Keratinocyte (primary cell): Measurements from ENCODE around the gene FEN1. TPM values are rescaled to one million over a fixed set of nuclear protein-coding genes. Genes with fewer than 3 reads are reported as not detected.

Experiments
- DNase-seq: peaks from one replicate; pipeline ENCODE4 v3.0.0-alpha.2; 2011; ENCODE audit warnings: low read depth, missing footprints, low spot score
- FAIRE-seq: peaks from 2 replicates; lab custom pipeline; 2011; peaks lifted over from hg19 to GRCh38; lab: Jason Lieb, UNC
- H2AFZ ChIP-seq: 2 replicates; pipeline ENCODE4 v1.6.0; 2012; ENCODE audit warnings: low read length, control low read depth, inconsistent platforms; ENCODE audit not compliant: control insufficient read depth
- H3K27ac ChIP-seq: 2 replicates; pipeline ENCODE4 v1.5.1; 2011; ENCODE audit warnings: low read length; ENCODE audit not compliant: control insufficient read depth, insufficient read depth
- H3K27me3 ChIP-seq: 3 replicates; pipeline ENCODE4 v1.6.0; 2011; ENCODE audit warnings: low read length; ENCODE audit not compliant: control insufficient read depth, insufficient read depth; ENCODE audit errors: extremely low read depth
- H3K36me3 ChIP-seq, 2 experiments: 2 replicates in 1 of 2; 3 replicates in 1 of 2; pipeline ENCODE4 v1.5.1; 2011; ENCODE audit warnings: low read length in 2 of 2, mild to moderate bottlenecking in 1 of 2; ENCODE audit not compliant: control insufficient read depth in 2 of 2, insufficient read depth in 2 of 2; ENCODE audit errors: extremely low read depth in 1 of 2
- H3K4me1 ChIP-seq: 3 replicates; pipeline ENCODE4 v1.5.1; 2011; ENCODE audit warnings: low read length; ENCODE audit not compliant: control insufficient read depth, insufficient read depth; ENCODE audit errors: extremely low read depth
- H3K4me2 ChIP-seq: 3 replicates; pipeline ENCODE4 v1.6.0; 2011; ENCODE audit warnings: low read depth, low read length; ENCODE audit not compliant: control insufficient read depth, insufficient read depth; ENCODE audit errors: extremely low read depth
- H3K4me3 ChIP-seq, 3 experiments: fragments of 200-600 bp in 1 of 3; sonication (generic) in 1 of 3; 2 replicates in 2 of 3; 3 replicates in 1 of 3; pipeline ENCODE4 v1.5.1; 2011 to 2016; ENCODE audit warnings: low read length in 3 of 3, mild to moderate bottlenecking in 3 of 3, control low read depth in 2 of 3, inconsistent platforms in 1 of 3, low read depth in 1 of 3, mixed read lengths in 1 of 3, mixed run types in 1 of 3, moderate library complexity in 1 of 3; ENCODE audit not compliant: control insufficient read depth in 2 of 3, insufficient read depth in 2 of 3; ENCODE audit errors: extremely low read depth in 1 of 3
- H3K79me2 ChIP-seq: 2 replicates; pipeline ENCODE4 v1.6.0; 2012; ENCODE audit warnings: low read length; ENCODE audit not compliant: control insufficient read depth, insufficient read depth
- H3K9ac ChIP-seq: 3 replicates; pipeline ENCODE4 v1.6.0; 2011; ENCODE audit warnings: low read length; ENCODE audit not compliant: control insufficient read depth, insufficient read depth; ENCODE audit errors: extremely low read depth
- H3K9me1 ChIP-seq: 3 replicates; pipeline ENCODE4 v1.6.0; 2011; ENCODE audit warnings: low read length; ENCODE audit not compliant: control insufficient read depth, insufficient read depth; ENCODE audit errors: extremely low read depth
- H3K9me3 ChIP-seq: 2 replicates; pipeline ENCODE4 v1.5.1; 2012; ENCODE audit warnings: low read depth, low read length; ENCODE audit not compliant: control insufficient read depth
- H4K20me1 ChIP-seq: 3 replicates; pipeline ENCODE4 v1.6.0; 2011; ENCODE audit warnings: low read length; ENCODE audit not compliant: control insufficient read depth, insufficient read depth; ENCODE audit errors: extremely low read depth
- CTCF ChIP-seq, 3 experiments: IDR thresholded peaks in 1 of 3; conservative IDR thresholded peaks in 1 of 3; optimal IDR thresholded peaks in 1 of 3; 2 replicates in 2 of 3; 3 replicates in 1 of 3; pipeline versions ENCODE3 to v1.5.1; 2011; ENCODE audit warnings: low read length in 3 of 3, mild to moderate bottlenecking in 3 of 3, moderate library complexity in 2 of 3, control low read depth in 1 of 3, inconsistent platforms in 1 of 3; ENCODE audit not compliant: insufficient read depth in 2 of 3; ENCODE audit errors: extremely low read depth in 1 of 3
- EZH2 ChIP-seq: IDR thresholded peaks from one replicate; pipeline ENCODE4 v1.6.1; 2012; ENCODE audit warnings: inconsistent platforms, mild to moderate bottlenecking, low read length, moderate library complexity
- dilution Hi-C: fragments of 300-500 bp; cut with MboI; formaldehyde crosslinking; loops from one replicate; pipeline ENCODE4 v1.7.0; 2020; ENCODE audit warnings: low sequenced_read_pairs; ENCODE audit not compliant: extremely low pct_ligation_motif_present
- polyA plus RNA-seq, 5 experiments: library from polyadenylated mRNA; depleted of rRNA in 3 of 5; stranded (reverse) in 3 of 5; stranded (forward) in 1 of 5; unstranded in 1 of 5; fragments of >200 nt; gene quantifications; 1 replicate in 1 of 5; 2 replicates in 3 of 5; 3 replicates in 1 of 5; pipeline versions ENCODE4 v1.2.1 to v1.2.3, GENCODE V29; 2011 to 2012; ENCODE audit warnings: missing spikeins in 2 of 5, low read depth in 1 of 5, low replicate concordance in 1 of 5

FEN1 gene
- polyA plus RNA-seq, 1 donor (not counting 4 experiments of a cell fraction or from before 2014, with no cell fraction given), result 26.7 TPM

GRCh38 chr11:61747192-61747966 lies 45.3 kb upstream of the FEN1 start:
- no peak overlapping the region for H3K9ac ChIP-seq
- no peaks in the 10 kb centered on the region for H3K79me2 ChIP-seq
- H4K20me1 ChIP-seq, result no peaks in the 10 kb centered on the region
- H2AFZ ChIP-seq, result no peak overlapping the region
- no peak overlapping the region for H3K4me2 ChIP-seq
- TF ChIP-seq CTCF (optimal IDR thresholded peaks at IDR 0.05 in 1 of 3, IDR thresholded peaks at IDR 0.05 in 1 of 3, conservative IDR thresholded peaks at IDR 0.05 in 1 of 3; ENCODE audit: extremely low read depth in 1 of 3, insufficient read depth in 2 of 3, low read length in 3 of 3) (peak; percentile 69 to 97 (median 94)), EZH2 (no peak)
- H3K9me1 ChIP-seq, result no peaks in the 10 kb centered on the region
- dilution Hi-C loops, result no loop called here
- no peak overlapping the region for H3K27ac ChIP-seq
- no peaks in the 10 kb centered on the region for H3K9me3 ChIP-seq
- peaks cover 2% of the 10 kb centered on the region for H3K4me1 ChIP-seq
- no peak for DNase-seq
- no peaks in the 10 kb centered on the region for H3K36me3 ChIP-seq
- FAIRE-seq, result no peak
- peaks cover 19% of the 10 kb centered on the region for H3K27me3 ChIP-seq
- no peak overlapping the region for H3K4me3 ChIP-seq

- Histone ChIP-seq H3K4me2 (no peak overlapping the region), H3K4me1 (peaks cover 2% of the 10 kb centered on the region), H3K79me2 (no peaks in the 10 kb centered on the region), H3K27me3 (peaks cover 22% of the 10 kb centered on the region), H3K4me3 (no peak overlapping the region), H3K9me1 (no peaks in the 10 kb centered on the region), H3K27ac (no peak overlapping the region), H4K20me1 (no peaks in the 10 kb centered on the region), H3K9ac (no peak overlapping the region), H2AFZ (no peak overlapping the region), H3K9me3 (no peaks in the 10 kb centered on the region), H3K36me3 (no peaks in the 10 kb centered on the region)
- DNase-seq (no peak), FAIRE-seq (no peak)
- TF ChIP-seq EZH2 (no peak), CTCF (optimal IDR thresholded peaks at IDR 0.05 in 1 of 3, IDR thresholded peaks at IDR 0.05 in 1 of 3, conservative IDR thresholded peaks at IDR 0.05 in 1 of 3; ENCODE audit: extremely low read depth in 1 of 3, insufficient read depth in 2 of 3, low read length in 3 of 3) (peak in 1 of 3 experiments; percentile 9)
- dilution Hi-C loops, result no loop called here
These were observed 44.8 kb upstream of the FEN1 start for GRCh38 chr11:61747967-61748285.
